NB4 (cell line): Measurements from ENCODE around the gene VWA5B1.

ENCODE experiments used
- POLR2A ChIP-seq: IDR thresholded peaks from 2 replicates; pipeline ENCODE4 v1.6.1; 2011; ENCODE audit warnings: mild to moderate bottlenecking; ENCODE audit not compliant: insufficient read length; ENCODE audit errors: extremely low read depth
- TF ChIP-seq, protein P1 (sequence below): IDR thresholded peaks from one replicate; pipeline ENCODE4 v1.5.1; 2012; ENCODE audit warnings: low read depth, low read length
- TF ChIP-seq, protein P2 (sequence below): IDR thresholded peaks from 2 replicates; pipeline ENCODE4 v1.6.1; 2011; ENCODE audit warnings: low read depth, low read length

DNA sequence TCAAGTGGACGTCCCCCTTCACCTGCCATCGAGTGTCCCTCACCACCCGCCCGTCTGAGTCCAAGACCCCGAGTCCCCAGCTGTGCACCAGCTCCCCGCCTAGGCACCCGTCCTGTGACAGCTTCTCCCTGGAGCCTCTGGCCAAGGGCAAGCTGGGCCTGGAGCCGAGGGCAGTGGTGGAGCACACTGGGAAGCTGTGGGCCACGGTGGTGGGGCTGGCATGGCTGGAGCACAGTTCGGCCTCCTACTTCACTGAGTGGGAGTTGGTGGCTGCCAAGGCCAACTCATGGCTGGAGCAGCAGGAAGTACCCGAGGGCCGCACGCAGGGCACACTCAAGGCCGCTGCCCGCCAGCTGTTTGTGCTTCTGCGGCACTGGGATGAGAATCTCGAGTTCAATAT lies 63.2 kb downstream of the VWA5B1 start:
- TF ChIP-seq POLR2A = no peak
- TF ChIP-seq, protein P1, sequence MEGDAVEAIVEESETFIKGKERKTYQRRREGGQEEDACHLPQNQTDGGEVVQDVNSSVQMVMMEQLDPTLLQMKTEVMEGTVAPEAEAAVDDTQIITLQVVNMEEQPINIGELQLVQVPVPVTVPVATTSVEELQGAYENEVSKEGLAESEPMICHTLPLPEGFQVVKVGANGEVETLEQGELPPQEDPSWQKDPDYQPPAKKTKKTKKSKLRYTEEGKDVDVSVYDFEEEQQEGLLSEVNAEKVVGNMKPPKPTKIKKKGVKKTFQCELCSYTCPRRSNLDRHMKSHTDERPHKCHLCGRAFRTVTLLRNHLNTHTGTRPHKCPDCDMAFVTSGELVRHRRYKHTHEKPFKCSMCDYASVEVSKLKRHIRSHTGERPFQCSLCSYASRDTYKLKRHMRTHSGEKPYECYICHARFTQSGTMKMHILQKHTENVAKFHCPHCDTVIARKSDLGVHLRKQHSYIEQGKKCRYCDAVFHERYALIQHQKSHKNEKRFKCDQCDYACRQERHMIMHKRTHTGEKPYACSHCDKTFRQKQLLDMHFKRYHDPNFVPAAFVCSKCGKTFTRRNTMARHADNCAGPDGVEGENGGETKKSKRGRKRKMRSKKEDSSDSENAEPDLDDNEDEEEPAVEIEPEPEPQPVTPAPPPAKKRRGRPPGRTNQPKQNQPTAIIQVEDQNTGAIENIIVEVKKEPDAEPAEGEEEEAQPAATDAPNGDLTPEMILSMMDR = no peak
- TF ChIP-seq, protein P2, sequence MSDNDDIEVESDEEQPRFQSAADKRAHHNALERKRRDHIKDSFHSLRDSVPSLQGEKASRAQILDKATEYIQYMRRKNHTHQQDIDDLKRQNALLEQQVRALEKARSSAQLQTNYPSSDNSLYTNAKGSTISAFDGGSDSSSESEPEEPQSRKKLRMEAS = no peak
